Spleen (tissue), 11 donors: ENCODE results near the gene CORIN. TPM values are rescaled to one million over a fixed set of nuclear protein-coding genes. Genes with fewer than 3 reads are reported as not detected.

Source experiments
- DNase-seq: peaks from one replicate; pipeline ENCODE4 v3.0.0-alpha.2; 2020
- H3K27ac ChIP-seq, 8 donors: fragments of 200-600 bp; sonication (generic) in 7 of 8; 1 replicate in 4 of 8; 2 replicates in 4 of 8; pipeline versions ENCODE4 v1.5.0 to v1.8.0; 2016 to 2021; ENCODE audit warnings: inconsistent platforms in 4 of 8, mild to moderate bottlenecking in 4 of 8, moderate library complexity in 1 of 8
- H3K27me3 ChIP-seq, 7 donors: fragments of 200-600 bp; sonication (generic) in 6 of 7; replicated peaks in 1 of 7; 1 replicate in 4 of 7; 2 replicates in 3 of 7; pipeline versions ENCODE4 v1.5.0 to v1.8.0; 2016 to 2021; ENCODE audit warnings: inconsistent platforms in 3 of 7, mild to moderate bottlenecking in 1 of 7
- H3K36me3 ChIP-seq, 6 donors: fragments of 200-600 bp; sonication (generic) in 5 of 6; 1 replicate in 4 of 6; 2 replicates in 2 of 6; pipeline versions ENCODE4 v1.5.0 to v1.8.0; 2016 to 2021; ENCODE audit warnings: inconsistent platforms in 2 of 6
- H3K4me1 ChIP-seq, 6 donors: fragments of 200-600 bp; sonication (generic) in 5 of 6; 1 replicate in 3 of 6; 2 replicates in 3 of 6; pipeline versions ENCODE4 v1.5.0 to v1.8.0; 2016 to 2021; ENCODE audit warnings: inconsistent platforms in 3 of 6
- H3K4me3 ChIP-seq, 8 donors: fragments of 200-600 bp; sonication (generic) in 7 of 8; 1 replicate in 4 of 8; 2 replicates in 4 of 8; pipeline versions ENCODE4 v1.5.0 to v1.8.0; 2016 to 2021; ENCODE audit warnings: inconsistent platforms in 4 of 8, mild to moderate bottlenecking in 4 of 8, moderate library complexity in 2 of 8
- H3K9me3 ChIP-seq, 8 donors: fragments of 200-600 bp; sonication (generic) in 7 of 8; 1 replicate in 4 of 8; 2 replicates in 4 of 8; pipeline versions ENCODE4 v1.5.0 to v1.8.0; 2016 to 2021; ENCODE audit warnings: inconsistent platforms in 4 of 8
- POLR2A ChIP-seq, 3 donors: fragments of 450-650 bp; IDR thresholded peaks; one replicate each; pipeline ENCODE4 v1.5.1; 2017; ENCODE audit warnings: antibody characterized with exemption in 3 of 3, mild to moderate bottlenecking in 1 of 3
- POLR2AphosphoS5 ChIP-seq, 3 donors: sonication (generic); formaldehyde crosslinking; IDR thresholded peaks; one replicate each; pipeline ENCODE4 v1.5.1; 2017; ENCODE audit warnings: antibody characterized with exemption in 3 of 3
- WGBS, 5 donors: extraction: QIAGEN DNeasy Blood & Tissue Kit in 3 of 5; methylation state at CpG; one replicate each; pipeline versions ENCODE4 v1.1.5 to v1.1.7; 2013 to 2018; 5-methylcytosine and 5-hydroxymethylcytosine counted together
- intact Hi-C: fragments of 100-400 bp; cut with DNase I; formaldehyde crosslinking; loops from one replicate; pipeline ENCODE4 v1.15.0; 2023; ENCODE audit warnings: low total_unique reads
- polyA plus RNA-seq, 3 donors: library from polyadenylated mRNA; stranded (reverse); fragments of 200-250 nt; gene quantifications; one replicate each; pipeline ENCODE4 v1.2.1, GENCODE V29; 2013
- total RNA-seq, 7 donors: library from RNA; depleted of rRNA in 3 of 7; stranded (reverse); fragments of >200 nt in 3 of 7; fragmentation: NEBNext Ultra II Directional in 4 of 7; extraction: Animal tissue kit (Norgen Biotek cat#: 25700) in 4 of 7; gene quantifications; one replicate each; pipeline versions ENCODE4 v1.1.0 to v1.2.1, GENCODE V29; 2016 to 2021
- TF ChIP-seq, protein P1 (sequence below), 11 experiments: fragments of 200-600 bp in 7 of 11; fragments of 450-650 bp in 4 of 11; sonication (generic) in 4 of 11; IDR thresholded peaks in 8 of 11; conservative IDR thresholded peaks in 3 of 11; 1 replicate in 7 of 11; 2 replicates in 4 of 11; pipeline versions ENCODE4 v1.4.0 to v1.8.0; 2016 to 2021; ENCODE audit warnings: antibody characterized with exemption in 11 of 11, inconsistent platforms in 4 of 11, mild to moderate bottlenecking in 1 of 11
- donor health status: healthy with polysubstance abuse.
- donor health status: DM: no; HTN: no; CAD: no; lungs with moderate emphysema.
- donor health status: DM: no; HTN: no; CAD: no.
- donor health status: Bipolar disorder and iron deficiency.
- donor health status: healthy.
- donor health status: DM: no; HTN: no; CAD: no.
- donor health status: DM: yes; HTN: yes; CAD: no.

CORIN gene
- total and polyA plus RNA-seq, 10 donors = 0.23 to 12.3 (median 0.85) TPM

DNA sequence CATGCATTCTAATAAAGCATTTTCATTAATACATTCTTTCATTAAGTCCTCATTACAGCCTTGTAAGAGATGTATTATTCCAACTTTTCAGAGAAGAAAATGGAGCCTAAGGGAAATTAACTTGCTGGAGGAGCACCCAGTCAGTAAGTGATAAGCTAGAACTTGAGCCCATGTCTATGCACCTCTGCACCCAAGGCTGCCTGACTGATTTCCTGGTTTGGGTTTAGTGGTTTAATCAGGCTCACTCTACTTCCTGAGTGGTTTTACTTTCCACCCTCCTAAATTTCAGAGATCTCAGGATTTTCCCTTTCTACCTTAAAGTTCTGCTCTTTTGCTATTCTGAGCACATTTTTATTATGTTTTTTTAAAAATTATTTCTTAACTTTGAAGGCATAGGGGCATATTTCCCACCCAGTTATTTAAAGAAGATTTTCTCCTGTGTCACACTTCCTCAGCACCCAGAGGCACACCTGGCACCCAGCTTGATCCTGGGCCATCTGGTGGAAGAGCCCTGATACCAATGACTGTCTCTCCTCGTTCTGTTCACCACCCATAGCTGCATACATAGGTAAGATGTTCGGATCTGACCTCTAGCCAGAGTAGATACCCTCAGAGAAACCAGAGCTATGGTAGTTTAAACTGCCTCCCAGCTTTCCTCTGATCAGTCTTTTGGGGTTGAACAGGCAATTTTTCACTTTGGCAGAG, 10.4 kb downstream of the CORIN start:
- Histone ChIP-seq H3K9me3 (peaks cover 0 to under 1% (median 0%) of the 10 kb centered on the region in 8 donors), H3K36me3 (no peaks in the 10 kb centered on the region), H3K27me3 (peaks cover 0 to 6% (median 0%) of the 10 kb centered on the region in 7 donors), H3K4me1 (no peaks in the 10 kb centered on the region), H3K4me3 (no peak overlapping the region), H3K27ac (no peak overlapping the region)
- WGBS, 5 donors = 45 to 57% (median 50%) methylated on average over 2 of the region's 2 CpGs
- intact Hi-C loops = no loop called here
- TF ChIP-seq POLR2A (IDR thresholded peaks at IDR 0.05) (no peak), POLR2AphosphoS5 (IDR thresholded peaks at IDR 0.05) (no peak)
- TF ChIP-seq, protein P1, sequence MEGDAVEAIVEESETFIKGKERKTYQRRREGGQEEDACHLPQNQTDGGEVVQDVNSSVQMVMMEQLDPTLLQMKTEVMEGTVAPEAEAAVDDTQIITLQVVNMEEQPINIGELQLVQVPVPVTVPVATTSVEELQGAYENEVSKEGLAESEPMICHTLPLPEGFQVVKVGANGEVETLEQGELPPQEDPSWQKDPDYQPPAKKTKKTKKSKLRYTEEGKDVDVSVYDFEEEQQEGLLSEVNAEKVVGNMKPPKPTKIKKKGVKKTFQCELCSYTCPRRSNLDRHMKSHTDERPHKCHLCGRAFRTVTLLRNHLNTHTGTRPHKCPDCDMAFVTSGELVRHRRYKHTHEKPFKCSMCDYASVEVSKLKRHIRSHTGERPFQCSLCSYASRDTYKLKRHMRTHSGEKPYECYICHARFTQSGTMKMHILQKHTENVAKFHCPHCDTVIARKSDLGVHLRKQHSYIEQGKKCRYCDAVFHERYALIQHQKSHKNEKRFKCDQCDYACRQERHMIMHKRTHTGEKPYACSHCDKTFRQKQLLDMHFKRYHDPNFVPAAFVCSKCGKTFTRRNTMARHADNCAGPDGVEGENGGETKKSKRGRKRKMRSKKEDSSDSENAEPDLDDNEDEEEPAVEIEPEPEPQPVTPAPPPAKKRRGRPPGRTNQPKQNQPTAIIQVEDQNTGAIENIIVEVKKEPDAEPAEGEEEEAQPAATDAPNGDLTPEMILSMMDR (IDR thresholded peaks at IDR 0.05 in 8 of 11, conservative IDR thresholded peaks at IDR 0.05 in 3 of 11) = no peak
- no peak for DNase-seq

DNA sequence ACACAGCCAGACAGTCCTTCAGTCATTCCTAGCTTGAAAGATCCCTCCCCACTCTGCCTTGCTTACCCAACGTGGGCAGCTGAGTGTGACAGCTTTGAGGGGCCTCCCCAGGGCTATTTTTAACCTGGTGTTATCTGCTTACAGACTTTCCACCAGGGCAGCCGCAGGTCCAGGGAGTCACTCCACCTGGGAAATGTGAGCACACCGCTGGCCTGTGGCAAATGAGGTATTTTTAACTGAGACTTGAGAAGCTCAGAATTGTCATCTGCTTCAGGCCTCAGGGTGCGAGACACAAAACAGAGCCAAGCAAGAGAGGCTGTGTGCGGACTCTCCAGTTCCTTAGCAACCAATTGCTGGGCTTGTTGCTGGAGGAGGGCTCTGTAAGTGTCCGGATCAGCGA, 13.0 kb downstream of the CORIN start:
- no peak overlapping the region for H3K4me3 ChIP-seq
- H3K36me3 ChIP-seq = no peaks in the 10 kb centered on the region
- no peak for DNase-seq
- H3K9me3 ChIP-seq = no peaks in the 10 kb centered on the region
- TF ChIP-seq POLR2AphosphoS5 (IDR thresholded peaks at IDR 0.05) = no peak
- no peak for TF ChIP-seq POLR2A (IDR thresholded peaks at IDR 0.05)
- no peak overlapping the region for H3K27ac ChIP-seq
- peaks cover 0 to 7% (median 0%) of the 10 kb centered on the region in 6 donors for H3K4me1 ChIP-seq
- 63 to 82% (median 73%) methylated on average over 6 to 7 of the region's 7 CpGs for WGBS, 5 donors
- intact Hi-C loops = no loop called here
- H3K27me3 ChIP-seq = no peaks in the 10 kb centered on the region

DNA sequence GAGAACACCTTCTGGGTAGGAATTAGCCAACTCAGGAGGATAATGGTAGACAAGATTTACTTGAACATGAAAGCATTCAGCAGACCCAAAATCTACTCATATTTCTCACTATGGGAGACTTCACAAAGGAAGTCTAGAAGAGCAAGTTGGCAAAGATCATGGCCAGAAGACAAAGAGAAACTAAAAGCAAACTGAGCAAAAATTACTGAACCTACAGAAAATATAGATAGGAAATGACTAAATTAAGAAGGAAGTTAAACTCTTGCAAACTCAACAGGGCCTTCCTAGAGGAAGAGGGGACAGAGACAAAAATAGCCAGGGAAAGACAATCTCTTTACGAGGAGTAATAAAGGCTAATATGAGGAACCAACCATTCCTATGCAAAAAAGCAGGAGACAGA, 18.7 kb downstream of the CORIN start:
- Histone ChIP-seq H3K4me3 (no peak overlapping the region), H3K4me1 (peaks cover 0 to 16% (median 0%) of the 10 kb centered on the region in 6 donors), H3K27ac (no peak overlapping the region), H3K9me3 (no peaks in the 10 kb centered on the region), H3K27me3 (no peaks in the 10 kb centered on the region), H3K36me3 (no peaks in the 10 kb centered on the region)
- no peak for TF ChIP-seq POLR2AphosphoS5 (IDR thresholded peaks at IDR 0.05)
- TF ChIP-seq, protein P1 (IDR thresholded peaks at IDR 0.05 in 8 of 11, conservative IDR thresholded peaks at IDR 0.05 in 3 of 11) = no peak
- WGBS, 5 donors = 14 to 37% (median 25%) methylated on average over 1 of the region's 1 CpG
- DNase-seq = no peak
- intact Hi-C loops = no loop called here

DNA sequence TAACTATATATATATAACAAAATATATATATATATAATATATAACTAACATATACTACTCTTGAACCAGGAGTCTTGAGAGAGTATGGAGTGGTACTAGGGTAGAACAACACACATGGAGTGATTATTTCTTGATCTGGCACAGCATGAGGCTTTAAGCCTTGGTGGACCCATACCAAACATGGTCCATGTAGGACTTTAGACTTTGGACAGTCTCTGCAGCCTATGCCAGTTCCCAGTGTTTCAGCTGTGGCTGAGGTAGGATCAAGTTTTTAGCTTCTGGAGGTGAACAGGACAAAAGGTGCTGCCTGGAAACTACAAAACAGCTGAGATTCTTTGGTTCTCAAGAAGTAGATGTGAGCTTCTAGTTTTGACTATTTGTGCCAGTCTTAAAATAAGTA, 20.6 kb downstream of the CORIN start:
- no peaks in the 10 kb centered on the region for H3K36me3 ChIP-seq
- H3K27me3 ChIP-seq = peaks cover 0 to 4% (median 0%) of the 10 kb centered on the region in 7 donors
- no peaks in the 10 kb centered on the region for H3K9me3 ChIP-seq
- no peak overlapping the region for H3K4me3 ChIP-seq
- intact Hi-C loops = no loop called here
- no peak overlapping the region for H3K27ac ChIP-seq
- DNase-seq = no peak
- TF ChIP-seq, protein P1 (IDR thresholded peaks at IDR 0.05 in 8 of 11, conservative IDR thresholded peaks at IDR 0.05 in 3 of 11) = no peak
- TF ChIP-seq POLR2AphosphoS5 (IDR thresholded peaks at IDR 0.05) (no peak), POLR2A (IDR thresholded peaks at IDR 0.05) (no peak)
- H3K4me1 ChIP-seq = peaks cover 0 to 16% (median 0%) of the 10 kb centered on the region in 6 donors
